Activated B cell treated with CpG ODN at 0.5 μM for 24 hours (primary cell): ENCODE measurements around the gene FAF1. TPM values are rescaled to one million over a fixed set of nuclear protein-coding genes. Genes with fewer than 3 reads are reported as not detected.

Source experiments
- ATAC-seq: fragments of 200-7000 bp; cut with Tn5 transposase; one replicate; pipeline ENCODE4 v1.10.0; 2021; ENCODE audit warnings: low read depth, mild to moderate bottlenecking, moderate library complexity
- CTCF ChIA-PET: fragments of 350-600 bp; sonication (Branson Sonifier 250); formaldehyde crosslinking; loops from one replicate; lab custom pipeline; 2021; ENCODE audit warnings: antibody characterized with exemption; lab: Charles Lee
- POLR2A ChIA-PET: fragments of 350-600 bp; sonication (Branson Sonifier 250); formaldehyde crosslinking; loops from one replicate; lab custom pipeline; 2021; ENCODE audit warnings: antibody characterized with exemption; lab: Charles Lee
- DNase-seq: peaks from one replicate; pipeline ENCODE4 v3.0.0; 2022
- H3K27ac Mint-ChIP-seq: one replicate; pipeline ENCODE4 v1.8.0; 2020; ENCODE audit warnings: mixed read lengths
- H3K27me3 Mint-ChIP-seq: one replicate; pipeline ENCODE4 v1.8.0; 2021; ENCODE audit warnings: mixed read lengths
- H3K36me3 Mint-ChIP-seq: one replicate; pipeline ENCODE4 v1.8.0; 2021; ENCODE audit warnings: low read depth, mixed read lengths
- H3K4me1 Mint-ChIP-seq: one replicate; pipeline ENCODE4 v1.8.0; 2021; ENCODE audit warnings: mixed read lengths
- H3K4me3 Mint-ChIP-seq: one replicate; pipeline ENCODE4 v1.8.0; 2020; ENCODE audit warnings: mild to moderate bottlenecking, mixed read lengths
- H3K9me3 Mint-ChIP-seq: one replicate; pipeline ENCODE4 v1.8.0; 2020; ENCODE audit warnings: mixed read lengths
- intact Hi-C: fragments of 100-400 bp; cut with micrococcal nuclease; formaldehyde crosslinking; loops from one replicate; pipeline ENCODE4 v1.15.1; 2024
- total RNA-seq: library from RNA; stranded (reverse); gene quantifications from 2 replicates; pipeline ENCODE4 v1.2.3, GENCODE V29; 2022
- TF ChIP-seq, protein P1 (sequence below): fragments of 200-600 bp; IDR thresholded peaks from one replicate; pipeline ENCODE4 v1.8.0; 2022; ENCODE audit warnings: antibody characterized with exemption, mild to moderate bottlenecking

Gene FAF1
- total RNA-seq, 1 donor from 2014 or later, result 61.7 TPM

DNA sequence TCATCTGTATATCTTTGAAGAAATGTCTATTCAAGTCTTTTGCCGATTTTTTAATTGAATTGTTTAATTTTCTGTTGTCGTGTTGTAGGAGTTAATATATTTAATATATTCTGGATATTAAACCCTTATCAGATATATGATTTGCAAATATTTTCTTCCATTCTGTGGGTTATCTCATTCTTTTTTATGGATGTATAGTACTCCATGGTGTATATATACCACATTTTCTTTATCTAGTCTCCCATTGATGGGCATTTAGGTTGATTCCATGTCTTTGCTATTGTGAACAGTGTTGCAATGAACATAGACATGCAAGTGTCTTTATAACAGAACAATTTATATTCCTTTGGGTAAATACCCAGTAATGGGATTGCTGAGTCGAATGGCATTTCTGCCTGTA lies 436.5 kb downstream of the FAF1 start:
- H3K9me3 Mint-ChIP-seq, result peaks cover 12% of the 10 kb centered on the region
- no peaks in the 10 kb centered on the region for H3K4me1 Mint-ChIP-seq
- H3K4me3 Mint-ChIP-seq, result no peak overlapping the region
- peaks cover 49% of the 10 kb centered on the region for H3K36me3 Mint-ChIP-seq
- POLR2A ChIA-PET, result no interaction called here
- H3K27me3 Mint-ChIP-seq, result no peaks in the 10 kb centered on the region
- H3K27ac Mint-ChIP-seq, result no peak overlapping the region
- CTCF ChIA-PET, result no interaction called here
- TF ChIP-seq, protein P1, sequence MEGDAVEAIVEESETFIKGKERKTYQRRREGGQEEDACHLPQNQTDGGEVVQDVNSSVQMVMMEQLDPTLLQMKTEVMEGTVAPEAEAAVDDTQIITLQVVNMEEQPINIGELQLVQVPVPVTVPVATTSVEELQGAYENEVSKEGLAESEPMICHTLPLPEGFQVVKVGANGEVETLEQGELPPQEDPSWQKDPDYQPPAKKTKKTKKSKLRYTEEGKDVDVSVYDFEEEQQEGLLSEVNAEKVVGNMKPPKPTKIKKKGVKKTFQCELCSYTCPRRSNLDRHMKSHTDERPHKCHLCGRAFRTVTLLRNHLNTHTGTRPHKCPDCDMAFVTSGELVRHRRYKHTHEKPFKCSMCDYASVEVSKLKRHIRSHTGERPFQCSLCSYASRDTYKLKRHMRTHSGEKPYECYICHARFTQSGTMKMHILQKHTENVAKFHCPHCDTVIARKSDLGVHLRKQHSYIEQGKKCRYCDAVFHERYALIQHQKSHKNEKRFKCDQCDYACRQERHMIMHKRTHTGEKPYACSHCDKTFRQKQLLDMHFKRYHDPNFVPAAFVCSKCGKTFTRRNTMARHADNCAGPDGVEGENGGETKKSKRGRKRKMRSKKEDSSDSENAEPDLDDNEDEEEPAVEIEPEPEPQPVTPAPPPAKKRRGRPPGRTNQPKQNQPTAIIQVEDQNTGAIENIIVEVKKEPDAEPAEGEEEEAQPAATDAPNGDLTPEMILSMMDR, result no peak
- ATAC-seq (no peak), DNase-seq (no peak)
- intact Hi-C loops, result no loop called here

GRCh38 chr1:50522691-50523342 lies 437.2 kb downstream of the FAF1 start:
- ATAC-seq (no peak), DNase-seq (no peak)
- POLR2A ChIA-PET, result no interaction called here
- TF ChIP-seq, protein P1, result no peak
- H3K36me3 Mint-ChIP-seq, result peaks cover 44% of the 10 kb centered on the region
- H3K9me3 Mint-ChIP-seq, result peaks cover 12% of the 10 kb centered on the region
- no peak overlapping the region for H3K4me3 Mint-ChIP-seq
- intact Hi-C loops, result no loop called here
- H3K27me3 Mint-ChIP-seq, result no peaks in the 10 kb centered on the region
- no peak overlapping the region for H3K27ac Mint-ChIP-seq
- H3K4me1 Mint-ChIP-seq, result no peaks in the 10 kb centered on the region
- CTCF ChIA-PET, result no interaction called here

DNA sequence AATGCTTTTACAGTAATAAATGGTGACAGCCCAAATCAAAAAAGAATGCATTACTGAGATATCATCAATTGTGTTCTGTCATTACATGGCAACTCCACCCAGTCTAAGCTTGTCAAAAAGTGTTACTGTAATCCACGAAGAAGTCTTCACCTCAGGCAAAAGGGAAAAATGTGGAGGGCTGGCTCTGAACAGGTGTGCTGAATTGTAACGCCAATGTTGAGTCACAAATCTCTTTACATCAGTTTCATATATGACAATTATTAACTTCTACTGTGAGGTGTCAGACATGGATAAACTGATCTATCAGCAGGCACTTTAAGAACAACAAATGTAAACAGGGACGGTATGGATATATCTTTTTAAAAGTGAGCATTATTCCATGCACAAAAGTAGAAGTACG lies 438.4 kb downstream of the FAF1 start:
- DNase-seq (no peak), ATAC-seq (no peak)
- Mint-ChIP-seq H3K27ac (no peak overlapping the region), H3K4me1 (no peaks in the 10 kb centered on the region), H3K9me3 (peaks cover 12% of the 10 kb centered on the region), H3K4me3 (no peak overlapping the region), H3K36me3 (peaks cover 38% of the 10 kb centered on the region), H3K27me3 (no peaks in the 10 kb centered on the region)
- ChIA-PET POLR2A (no interaction called here), CTCF (no interaction called here)
- TF ChIP-seq, protein P1, result no peak
- intact Hi-C loops, result no loop called here

DNA sequence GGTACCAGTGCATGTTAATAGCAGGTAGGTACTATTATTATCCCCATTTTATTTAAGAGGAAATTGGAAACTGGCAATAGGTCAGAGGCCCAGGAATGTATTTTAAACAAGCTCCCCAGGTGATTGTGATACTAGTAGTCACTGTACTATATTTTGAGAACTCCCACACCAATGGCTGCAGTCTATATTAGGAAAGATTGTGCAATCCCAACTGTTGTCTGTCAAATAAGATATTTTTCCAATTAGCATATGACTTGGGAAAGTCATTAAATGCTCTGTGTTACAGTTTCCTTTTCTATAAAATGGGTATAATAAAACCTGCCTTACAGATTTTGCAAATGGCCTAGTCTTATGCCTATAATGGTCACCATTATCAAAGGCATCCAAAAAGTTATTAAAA lies 442.6 kb downstream of the FAF1 start:
- no peak for ATAC-seq
- TF ChIP-seq, protein P1, result no peak
- intact Hi-C loops, result no loop called here

GRCh38 chr1:50516056-50516455 lies 444.0 kb downstream of the FAF1 start:
- intact Hi-C loops, result no loop called here
- POLR2A ChIA-PET, result no interaction called here
- DNase-seq, result no peak
- CTCF ChIA-PET, result no interaction called here
- no peak overlapping the region for H3K27ac Mint-ChIP-seq
- peaks cover 8% of the 10 kb centered on the region for H3K9me3 Mint-ChIP-seq
- no peaks in the 10 kb centered on the region for H3K27me3 Mint-ChIP-seq
- H3K36me3 Mint-ChIP-seq, result peaks cover 55% of the 10 kb centered on the region
- no peaks in the 10 kb centered on the region for H3K4me1 Mint-ChIP-seq
- TF ChIP-seq, protein P1, result no peak
- H3K4me3 Mint-ChIP-seq, result no peak overlapping the region
- ATAC-seq, result no peak

More for the DNA sequence above, 442.6 kb downstream of the FAF1 start:
- Mint-ChIP-seq H3K4me3 (no peak overlapping the region), H3K27me3 (no peaks in the 10 kb centered on the region), H3K4me1 (no peaks in the 10 kb centered on the region), H3K9me3 (peaks cover 4% of the 10 kb centered on the region), H3K36me3 (peaks cover 49% of the 10 kb centered on the region), H3K27ac (no peak overlapping the region)
- CTCF ChIA-PET, result no interaction called here
- no peak for DNase-seq
- POLR2A ChIA-PET, result no interaction called here
